NCI-H524 (cell line): Measurements from ENCODE around the gene SLC25A23.

ENCODE experiments used
- DNase-seq, 2 experiments: peaks; one replicate each; lab custom pipeline; 2025; lab: John Stamatoyannopoulos, UW

The SLC25A23 gene

DNA sequence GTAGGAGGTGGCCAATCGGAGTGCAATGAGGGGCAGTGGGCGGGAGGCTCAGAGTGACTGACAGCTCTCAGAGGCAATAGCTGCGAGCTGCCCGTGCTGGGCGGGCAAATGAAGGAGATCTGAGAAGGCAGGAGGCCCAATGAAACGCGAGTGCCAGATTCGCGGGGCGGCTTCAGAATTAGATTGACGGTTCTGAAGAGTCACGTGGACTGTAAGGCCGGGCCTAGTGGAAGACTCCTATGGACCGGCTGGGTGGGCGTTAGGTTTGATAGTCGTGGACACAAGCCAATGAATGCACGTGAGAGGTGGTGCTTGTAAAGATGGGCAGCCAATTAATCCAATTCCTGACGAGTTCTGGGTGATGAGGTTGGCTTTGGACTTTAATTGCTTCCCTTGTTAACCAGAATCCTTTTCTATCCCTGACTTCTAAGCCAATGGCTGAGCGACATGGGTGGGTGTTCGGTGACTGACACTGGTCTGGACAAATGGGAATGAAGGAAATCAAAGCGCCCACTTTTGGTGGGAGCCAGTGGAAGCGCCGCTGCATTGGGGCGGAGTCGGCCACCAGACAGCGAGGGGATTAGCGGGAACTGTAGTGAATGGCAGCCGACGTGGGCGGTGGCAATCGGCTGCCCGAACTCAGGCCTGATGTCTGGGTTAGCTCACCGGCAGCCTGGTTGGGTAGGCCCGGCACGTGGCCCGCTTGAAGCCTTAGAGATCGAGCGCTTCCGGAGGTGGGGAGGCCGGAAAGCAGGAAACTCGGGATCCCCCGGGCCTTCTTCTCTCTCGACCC is 34.5 kb downstream of the SLC25A23 start:
- peak; percentile 100 for DNase-seq

- peak in 1 of 2 experiments; percentile 42 for DNase-seq
Observed at GRCh38 chr19:6424195-6424938, 35.2 kb downstream of the SLC25A23 start, which contains the start of gene KHSRP. Gene KHSRP (minus strand): TSS chr19:6424811. CDS start chr19:6424701, 110 bp downstream.

- DNase-seq: no peak
Observed at GRCh38 chr19:6423499-6424194, 35.9 kb downstream of the SLC25A23 start.

DNA sequence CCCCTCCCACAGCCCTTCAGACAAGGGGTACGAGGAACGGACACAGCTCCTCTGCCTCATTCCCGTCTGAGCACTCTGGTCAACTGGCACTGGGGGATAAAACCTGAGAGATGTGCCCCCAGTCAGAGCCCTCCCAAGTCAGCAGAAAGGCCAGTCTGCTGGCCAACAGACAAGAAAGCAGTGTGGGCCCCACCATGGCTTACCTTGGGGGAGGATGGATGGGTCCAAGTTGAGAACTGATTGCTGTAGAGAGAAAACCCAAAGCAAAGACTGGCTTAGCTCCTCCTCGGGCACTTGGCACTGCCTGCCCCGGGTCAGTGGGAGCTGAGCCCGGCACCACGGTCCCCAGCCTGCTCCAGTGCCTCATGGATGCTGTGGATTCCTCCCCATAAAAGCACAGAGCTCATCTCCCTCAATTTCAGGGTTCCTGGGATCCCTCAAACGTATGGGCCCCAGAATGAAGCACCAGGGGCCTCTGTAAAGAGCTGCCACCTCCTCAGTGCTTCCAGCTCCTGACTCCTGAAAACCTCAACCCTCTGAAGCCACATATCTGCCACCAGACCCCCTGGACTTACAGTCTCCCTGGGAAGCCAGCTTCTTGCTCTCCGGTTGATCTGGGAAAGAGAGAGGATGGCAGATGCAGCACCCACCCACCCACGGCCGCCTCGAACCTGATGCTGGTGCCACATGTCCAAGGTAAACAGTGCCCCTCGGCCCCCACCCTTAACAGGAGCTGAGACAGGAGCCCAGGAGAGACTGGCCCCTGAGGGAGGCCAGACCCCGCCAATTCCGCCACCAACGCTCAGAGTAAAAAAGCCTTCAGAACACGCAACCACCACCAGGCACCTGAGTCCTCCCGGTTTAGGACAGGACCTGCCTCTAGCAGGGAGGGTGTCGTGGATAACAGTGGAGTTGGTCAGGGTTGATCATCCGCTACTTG is 38.2 kb downstream of the SLC25A23 start:
- no peak for DNase-seq

DNA sequence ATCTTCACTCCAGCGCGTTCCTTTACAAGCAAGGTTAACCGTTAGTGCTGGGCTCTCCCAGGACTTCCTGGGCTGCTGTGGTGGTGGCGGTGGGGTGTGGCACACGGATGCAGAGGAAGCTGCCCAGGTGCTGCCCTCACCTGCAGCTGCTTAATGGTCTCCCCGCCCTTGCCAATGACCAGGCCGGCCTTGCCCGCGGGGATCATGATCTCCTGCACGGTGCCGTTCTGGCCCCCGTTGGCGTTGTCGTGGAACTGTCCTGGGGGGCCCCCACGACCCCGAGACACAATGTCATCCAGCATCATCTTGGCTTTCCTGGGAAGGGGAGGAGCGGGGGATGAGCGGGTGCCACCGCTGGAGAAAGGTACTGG is 41.0 kb downstream of the SLC25A23 start:
- DNase-seq: no peak

DNA sequence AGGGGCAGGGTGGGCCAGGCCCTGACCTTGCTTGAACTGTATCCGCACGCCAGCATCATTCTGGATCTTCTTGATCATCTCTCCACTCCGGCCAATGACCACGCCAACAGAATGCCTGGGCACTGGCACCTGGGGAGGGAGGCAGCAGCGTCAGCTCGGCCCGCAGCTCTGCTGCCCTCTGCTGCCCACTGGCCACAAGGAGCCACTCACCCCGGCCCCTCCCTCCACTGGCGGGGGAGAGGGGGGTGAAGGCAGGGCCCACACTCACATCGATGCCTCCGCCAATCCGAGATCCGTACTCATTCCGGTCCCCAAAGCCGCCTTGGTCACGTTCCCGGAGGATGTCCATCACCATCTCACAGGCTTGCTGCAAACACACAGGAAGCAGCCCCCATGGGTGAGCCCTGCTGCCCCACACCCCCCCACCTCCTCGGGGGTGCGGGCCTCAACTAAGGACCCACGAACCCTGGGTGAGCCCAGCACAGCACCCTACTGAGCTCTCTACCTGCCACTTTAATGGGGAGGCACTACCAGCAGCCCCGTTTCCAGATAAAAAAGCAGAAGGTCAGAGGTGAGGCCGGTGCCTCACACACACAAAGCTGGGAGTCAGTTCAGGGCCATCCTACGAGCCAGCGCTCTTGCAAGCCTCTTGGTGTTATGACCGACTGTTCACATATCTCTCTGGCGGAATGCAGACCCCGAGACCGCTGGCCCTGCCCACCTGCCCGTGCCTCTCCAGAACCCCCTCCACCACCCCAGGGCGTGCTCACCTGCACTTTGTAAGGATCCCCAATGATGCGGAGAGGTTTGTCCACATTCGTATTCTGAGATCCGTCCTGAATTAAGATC is 41.7 kb downstream of the SLC25A23 start:
- no peak for DNase-seq

DNA sequence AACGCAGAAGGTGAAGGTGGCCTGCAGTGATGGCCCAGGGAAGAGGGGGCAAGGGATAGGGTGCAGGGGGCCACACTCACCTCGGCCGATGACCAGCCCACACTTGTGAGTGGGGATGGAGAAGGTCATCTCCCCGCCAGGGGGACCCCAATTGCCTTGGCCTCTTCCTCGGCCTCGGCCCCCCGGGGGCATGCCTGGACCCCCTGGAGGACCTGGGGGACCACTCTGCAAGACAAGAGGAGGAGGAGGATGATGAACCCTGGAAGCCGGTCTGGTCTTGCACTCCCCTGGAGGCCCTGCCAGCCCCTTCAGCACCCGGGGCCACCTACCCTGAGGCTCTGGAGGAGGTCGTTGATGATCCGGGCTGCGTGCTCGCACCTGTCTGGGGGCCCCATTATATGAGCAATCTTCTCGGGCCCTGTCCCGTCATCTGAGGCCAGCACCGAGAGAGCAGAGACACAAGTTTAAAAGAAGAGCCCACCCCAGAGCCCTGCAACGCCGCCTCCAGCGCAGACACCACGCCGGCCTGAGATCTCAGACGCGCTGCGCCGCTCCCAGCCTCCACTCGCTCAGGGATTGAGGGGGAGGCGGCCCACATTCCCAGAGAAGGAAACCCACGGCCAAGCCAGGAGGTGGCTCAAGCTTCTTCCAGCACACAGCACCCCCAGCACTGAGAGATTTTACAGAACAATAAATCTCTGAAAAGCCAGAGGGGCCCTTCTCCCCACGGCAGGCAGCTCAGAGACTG is 42.8 kb downstream of the SLC25A23 start:
- DNase-seq: no peak

DNA sequence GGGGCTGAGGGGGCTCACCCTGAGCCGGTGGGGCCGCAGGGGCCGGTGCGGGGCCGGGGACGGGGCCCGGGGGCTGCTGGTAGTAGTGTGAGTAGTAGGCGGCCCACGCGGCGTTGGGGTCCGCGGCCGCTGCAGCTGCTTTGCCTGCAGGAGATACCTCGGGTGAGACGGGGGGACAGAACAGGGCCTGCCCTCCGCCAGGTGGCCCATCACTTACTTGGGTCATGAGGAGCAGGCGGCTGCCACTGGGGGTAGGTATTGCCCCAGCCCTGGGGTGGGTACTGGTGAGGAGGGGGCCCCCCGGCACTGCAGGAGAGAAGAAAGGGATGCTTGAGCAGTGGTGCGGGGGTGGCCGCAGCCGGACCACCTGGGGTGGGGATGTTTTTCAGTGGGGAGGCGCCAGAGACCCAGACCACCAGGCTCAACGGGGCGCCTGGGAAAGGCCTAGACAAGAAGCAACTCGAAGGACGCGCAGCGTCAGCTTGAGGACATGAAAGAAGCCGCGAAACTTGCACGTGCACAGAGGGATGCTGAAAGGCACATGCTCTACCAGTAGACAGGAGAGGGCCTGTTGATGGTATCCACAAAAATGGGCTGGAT is 43.9 kb downstream of the SLC25A23 start:
- DNase-seq: no peak

DNA sequence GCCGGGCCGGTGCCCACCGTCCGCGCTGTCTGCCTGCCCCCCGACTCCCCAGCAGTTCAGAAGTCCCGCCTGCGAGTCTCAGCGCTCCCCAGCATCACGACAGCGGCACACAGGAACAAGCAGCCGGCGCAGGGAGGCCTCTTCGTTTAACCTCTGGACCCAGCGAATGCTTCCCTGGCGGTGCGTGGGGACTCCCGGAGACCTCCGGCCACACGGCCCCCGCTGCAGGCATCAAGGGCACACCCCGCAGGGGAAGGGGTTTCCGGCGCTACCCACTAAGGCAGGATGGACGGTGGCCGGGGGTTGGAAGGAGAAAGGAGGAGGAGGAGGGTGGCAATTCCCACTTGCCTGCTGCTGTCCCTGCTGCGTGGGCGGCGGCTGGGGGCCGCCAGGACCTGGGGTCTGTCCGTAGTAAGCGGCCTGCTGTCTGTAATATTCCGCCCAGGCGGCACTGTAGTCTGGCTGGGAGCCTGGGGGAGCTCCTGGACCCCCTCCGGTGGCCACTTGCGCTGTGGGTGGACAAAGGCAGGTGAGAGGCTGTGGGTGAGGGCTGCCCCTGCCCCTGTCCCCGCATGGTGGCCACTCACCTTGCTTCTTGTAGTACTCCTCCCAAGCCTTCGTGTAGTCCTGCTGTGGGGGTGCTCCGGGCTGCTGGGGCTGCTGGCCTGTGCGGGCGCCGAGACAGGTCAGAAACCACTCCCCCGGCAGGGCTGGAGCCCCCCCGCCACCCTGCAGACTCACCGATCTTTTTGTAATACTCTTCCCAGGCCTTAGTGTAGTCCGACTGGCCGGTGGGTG is 44.6 kb downstream of the SLC25A23 start:
- DNase-seq: no peak

- DNase-seq: no peak
Observed at GRCh38 chr19:6413721-6414643, 45.6 kb downstream of the SLC25A23 start.

DNA sequence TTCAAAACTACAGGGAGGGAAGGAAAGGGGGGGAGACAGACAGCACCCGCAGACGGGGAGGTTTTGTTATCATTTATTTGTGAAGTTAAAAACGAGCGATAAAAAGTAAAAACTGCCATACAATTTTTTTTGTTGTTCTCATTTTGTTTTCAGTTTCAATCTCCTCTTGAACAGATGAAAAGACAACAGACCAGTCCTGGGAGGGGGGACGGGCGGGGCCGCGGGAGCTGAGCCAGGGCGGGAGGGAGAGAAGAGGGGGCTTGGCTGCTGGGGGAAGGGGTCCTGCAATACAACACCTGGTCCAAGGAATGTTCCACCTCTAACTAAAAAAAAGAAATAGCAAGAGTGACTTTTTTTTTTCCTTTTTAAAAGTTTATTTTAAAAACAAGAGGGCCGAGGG is 46.3 kb downstream of the SLC25A23 start:
- DNase-seq: no peak

DNA sequence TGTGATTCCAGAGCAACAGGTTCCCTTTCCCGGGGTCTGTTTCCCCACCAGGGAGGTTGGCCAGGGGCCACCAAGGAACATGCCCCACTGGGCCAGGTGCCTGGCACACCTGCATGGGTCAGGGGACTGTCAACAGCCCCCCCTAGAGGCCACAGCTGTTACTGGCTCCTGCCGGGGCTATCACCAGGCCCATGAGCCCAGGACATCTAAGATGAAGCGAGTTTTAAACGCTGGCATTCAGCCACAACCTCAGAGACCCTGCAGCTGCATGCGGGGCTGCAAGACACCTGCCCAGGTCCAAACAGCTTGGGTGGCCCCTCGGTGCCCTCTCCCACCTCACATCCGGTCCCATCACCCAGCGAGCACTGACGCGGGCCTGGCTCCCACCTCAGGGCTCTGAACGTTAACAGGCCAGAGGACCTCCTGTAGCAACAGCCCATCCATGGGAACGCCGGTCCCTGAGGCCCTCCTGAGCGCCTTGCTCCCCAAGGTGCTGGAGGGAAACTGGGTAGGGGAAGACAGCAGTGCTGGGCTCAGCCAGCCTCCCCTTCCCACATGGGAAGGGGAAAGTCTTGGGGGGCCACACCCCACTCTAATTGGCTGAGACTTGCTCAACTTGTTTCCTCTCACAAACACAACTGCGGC is 47.0 kb downstream of the SLC25A23 start:
- DNase-seq: peak; percentile 6 to 55

DNA sequence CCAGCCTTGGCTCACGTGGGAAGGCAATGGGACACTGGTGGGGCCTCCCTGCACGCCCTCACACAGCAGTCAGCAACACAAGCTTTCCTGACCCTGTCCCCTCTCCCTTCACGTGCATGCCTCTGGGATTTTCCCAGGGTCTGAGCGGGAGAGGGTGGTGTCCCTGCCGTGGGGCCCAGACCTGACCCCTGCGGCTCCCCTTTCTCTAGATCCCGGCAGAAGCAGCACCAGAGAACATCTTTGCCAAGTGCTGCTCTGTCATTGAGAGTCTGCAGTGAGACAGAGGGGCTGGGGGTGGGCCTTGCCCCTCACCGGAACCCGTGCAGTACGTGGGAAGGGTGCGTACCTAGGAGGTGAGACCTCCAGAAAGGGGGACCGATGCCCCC is 47.5 kb downstream of the SLC25A23 start:
- no peak for DNase-seq

DNA sequence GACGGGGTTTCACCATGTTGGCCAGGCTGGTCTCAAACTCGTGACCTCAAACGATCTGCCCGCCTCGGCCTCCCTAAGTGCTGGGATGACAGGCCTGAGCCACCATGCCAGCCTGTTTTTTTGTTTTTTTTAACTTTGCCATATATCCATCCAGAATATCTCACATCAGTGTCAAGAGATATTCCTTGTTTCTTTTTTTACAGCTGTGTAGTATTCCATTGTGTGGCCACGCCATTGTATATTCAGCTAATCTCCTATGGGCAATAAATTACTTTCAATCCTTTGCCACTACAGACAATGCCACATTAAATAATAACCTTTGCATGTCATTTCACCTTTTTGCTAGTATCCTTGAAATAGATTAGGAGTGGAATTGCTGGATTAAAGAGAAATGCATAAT is 50.2 kb downstream of the SLC25A23 start:
- DNase-seq: no peak

GRCh38 chr19:6406401-6406800 is 53.2 kb downstream of the SLC25A23 start:
- no peak for DNase-seq

- DNase-seq: peak in 1 of 2 experiments; percentile 34
Observed at GRCh38 chr19:6402837-6403608, 56.6 kb downstream of the SLC25A23 start.
